Activated naive CD4-positive, alpha-beta T cell treated with anti-CD3 and anti-CD28 coated beads for 36 hours (primary cell): Measurements from ENCODE around the gene XIRP2. TPM values are rescaled to one million over a fixed set of nuclear protein-coding genes. Genes with fewer than 3 reads are reported as not detected.

Experiments
- CTCF ChIA-PET: fragments of 350-600 bp; sonication (Branson Sonifier 250); formaldehyde crosslinking; loops from one replicate; lab custom pipeline; 2021; ENCODE audit warnings: antibody characterized with exemption; lab: Charles Lee
- DNase-seq: peaks from one replicate; pipeline ENCODE4 v3.0.0-alpha.2; 2020
- H3K27ac Mint-ChIP-seq: one replicate; pipeline ENCODE4 v1.8.0; 2021; ENCODE audit warnings: mild to moderate bottlenecking, mixed read lengths
- H3K27me3 Mint-ChIP-seq: one replicate; pipeline ENCODE4 v1.8.0; 2021; ENCODE audit warnings: low read depth, mixed read lengths
- H3K36me3 Mint-ChIP-seq: one replicate; pipeline ENCODE4 v1.8.0; 2021; ENCODE audit warnings: low read depth, mixed read lengths
- H3K4me1 Mint-ChIP-seq: one replicate; pipeline ENCODE4 v1.8.0; 2021; ENCODE audit warnings: low read depth, mixed read lengths
- H3K4me3 Mint-ChIP-seq: one replicate; pipeline ENCODE4 v1.8.0; 2021; ENCODE audit warnings: mild to moderate bottlenecking, moderate library complexity, mixed read lengths
- H3K9me3 Mint-ChIP-seq: one replicate; pipeline ENCODE4 v1.8.0; 2021; ENCODE audit warnings: mixed read lengths
- intact Hi-C: fragments of 100-400 bp; cut with micrococcal nuclease; formaldehyde crosslinking; loops from one replicate; pipeline ENCODE4 v1.15.1; 2023
- total RNA-seq, 2 experiments: library from RNA; stranded (reverse); gene quantifications; one replicate each; pipeline ENCODE4 v1.2.3, GENCODE V29; 2021

The XIRP2 gene
- total RNA-seq, 2 experiments from 2014 or later: not detected

GRCh38 chr2:166899676-166900075 lies 11.4 kb downstream of the XIRP2 start:
- Mint-ChIP-seq H3K27ac (no peak overlapping the region), H3K36me3 (no peaks in the 10 kb centered on the region), H3K9me3 (no peaks in the 10 kb centered on the region), H3K4me1 (no peaks in the 10 kb centered on the region), H3K27me3 (no peaks in the 10 kb centered on the region), H3K4me3 (no peak overlapping the region)
- CTCF ChIA-PET: no interaction called here
- DNase-seq: no peak
- intact Hi-C loops: no loop called here

GRCh38 chr2:166900700-166901099 lies 12.4 kb downstream of the XIRP2 start:
- H3K27me3 Mint-ChIP-seq: no peaks in the 10 kb centered on the region
- DNase-seq: no peak

GRCh38 chr2:166901336-166901735 lies 13.1 kb downstream of the XIRP2 start:
- Mint-ChIP-seq H3K27ac (no peak overlapping the region), H3K4me1 (no peaks in the 10 kb centered on the region), H3K36me3 (no peaks in the 10 kb centered on the region), H3K4me3 (no peak overlapping the region), H3K27me3 (no peaks in the 10 kb centered on the region), H3K9me3 (no peaks in the 10 kb centered on the region)
- intact Hi-C loops: no loop called here
- CTCF ChIA-PET: no interaction called here
- no peak for DNase-seq

More at GRCh38 chr2:166900700-166901099, 12.4 kb downstream of the XIRP2 start:
- Mint-ChIP-seq H3K4me3 (no peak overlapping the region), H3K4me1 (no peaks in the 10 kb centered on the region), H3K27ac (no peak overlapping the region), H3K36me3 (no peaks in the 10 kb centered on the region), H3K9me3 (no peaks in the 10 kb centered on the region)
- CTCF ChIA-PET: interaction anchor here (0.6 kb wide), 1 partner anchor 71 kb away, joined by 3 read pairs; no protein-coding TSS in a partner anchor
- intact Hi-C loops: no loop called here

- CTCF ChIA-PET: interaction anchor here (0.6 kb wide), 1 partner anchor 101 kb away, joined by 3 read pairs; no protein-coding TSS in a partner anchor
- Mint-ChIP-seq H3K36me3 (peaks cover 3% of the 10 kb centered on the region), H3K4me3 (no peak overlapping the region), H3K27ac (no peak overlapping the region), H3K9me3 (no peaks in the 10 kb centered on the region), H3K27me3 (peaks cover 3% of the 10 kb centered on the region), H3K4me1 (no peaks in the 10 kb centered on the region)
- intact Hi-C loops: no loop called here
- no peak for DNase-seq
Measured at GRCh38 chr2:166916987-166917386, 28.7 kb downstream of the XIRP2 start.

DNA sequence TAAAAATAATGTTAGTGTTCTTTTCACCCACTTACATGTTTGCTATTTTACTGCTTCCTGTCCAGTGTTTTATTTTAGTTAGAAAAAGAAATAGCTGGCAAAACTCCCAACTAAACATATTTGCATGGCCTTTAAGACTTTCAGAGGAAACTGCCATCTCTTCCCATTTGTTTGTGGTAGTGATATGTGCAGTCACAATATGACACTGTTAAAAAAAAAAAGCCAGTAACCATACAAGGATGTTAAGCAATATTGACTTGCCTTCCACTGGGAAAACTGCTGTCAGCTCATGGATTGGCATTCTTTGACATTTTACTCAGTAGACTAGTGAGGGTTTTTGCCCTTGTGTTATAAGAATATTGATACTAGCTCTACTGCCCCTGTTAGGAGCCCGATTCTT lies 29.1 kb downstream of the XIRP2 start:
- H3K4me3 Mint-ChIP-seq: no peak overlapping the region
- H3K36me3 Mint-ChIP-seq: peaks cover 3% of the 10 kb centered on the region
- no peak overlapping the region for H3K27ac Mint-ChIP-seq
- intact Hi-C loops: no loop called here
- no peak for DNase-seq
- H3K27me3 Mint-ChIP-seq: peaks cover 3% of the 10 kb centered on the region
- CTCF ChIA-PET: interaction anchor here (0.7 kb wide), 1 partner anchor 225 kb away, joined by 3 read pairs; no protein-coding TSS in a partner anchor
- no peaks in the 10 kb centered on the region for H3K4me1 Mint-ChIP-seq
- H3K9me3 Mint-ChIP-seq: no peaks in the 10 kb centered on the region

DNA sequence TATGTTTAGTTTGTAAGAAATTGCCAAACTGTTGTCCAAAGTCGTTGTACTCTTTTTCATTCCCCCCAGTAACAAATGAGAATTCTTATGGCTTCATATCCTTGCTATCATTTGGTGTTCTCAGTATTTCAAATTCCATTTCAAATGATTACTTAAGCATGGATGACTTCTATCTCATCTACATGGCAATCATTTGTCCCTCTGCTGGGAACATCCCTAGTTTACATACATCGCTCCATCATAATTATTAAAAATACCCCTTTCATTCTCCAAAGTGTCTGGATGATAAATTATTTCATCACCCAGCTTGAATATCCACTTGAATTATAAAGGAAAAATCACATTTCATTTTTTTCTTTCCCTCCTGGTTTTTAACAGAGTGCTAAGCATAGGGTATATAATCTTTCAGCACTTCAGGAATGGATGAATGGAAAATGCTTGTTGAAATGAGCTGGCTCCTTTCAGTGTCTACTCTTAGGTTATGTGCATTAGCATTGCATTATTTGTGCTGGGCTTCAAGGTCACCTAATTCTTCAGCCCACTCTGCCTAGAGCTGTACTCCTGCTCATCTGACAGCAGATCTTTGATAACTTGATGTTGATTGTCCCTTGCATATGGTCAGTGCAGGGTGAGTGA lies 33.1 kb downstream of the XIRP2 start:
- intact Hi-C loops: no loop called here
- no peak overlapping the region for H3K4me3 Mint-ChIP-seq
- no peaks in the 10 kb centered on the region for H3K9me3 Mint-ChIP-seq

GRCh38 chr2:166924967-166925366 lies 36.7 kb downstream of the XIRP2 start:
- H3K9me3 Mint-ChIP-seq: no peaks in the 10 kb centered on the region
- CTCF ChIA-PET: no interaction called here
- no peaks in the 10 kb centered on the region for H3K36me3 Mint-ChIP-seq
- H3K4me1 Mint-ChIP-seq: no peaks in the 10 kb centered on the region
- DNase-seq: no peak
- no peak overlapping the region for H3K4me3 Mint-ChIP-seq
- no peak overlapping the region for H3K27ac Mint-ChIP-seq
- H3K27me3 Mint-ChIP-seq: no peaks in the 10 kb centered on the region
- intact Hi-C loops: no loop called here

More for the DNA sequence above, 33.1 kb downstream of the XIRP2 start:
- Mint-ChIP-seq H3K27me3 (no peaks in the 10 kb centered on the region), H3K27ac (no peak overlapping the region), H3K36me3 (no peaks in the 10 kb centered on the region), H3K4me1 (no peaks in the 10 kb centered on the region)
- DNase-seq: no peak
- CTCF ChIA-PET: no interaction called here

DNA sequence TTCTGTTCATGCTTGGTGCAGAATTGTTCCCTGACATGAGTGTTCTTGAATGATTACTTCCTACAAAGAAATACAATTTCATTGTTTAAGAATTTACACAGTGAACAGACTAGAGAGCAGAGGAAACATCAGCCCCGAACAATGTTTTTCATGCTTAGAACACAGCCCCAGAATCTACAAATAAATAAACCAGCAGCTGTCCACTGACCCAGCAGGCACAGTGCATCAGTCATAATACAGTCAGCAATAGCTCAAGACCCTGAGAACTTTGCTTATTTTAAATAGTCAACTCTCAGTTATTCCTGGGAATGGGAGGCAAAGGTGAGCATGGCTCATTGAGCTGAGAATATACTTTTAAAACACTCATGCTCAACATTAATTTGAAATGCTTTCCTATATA lies 38.4 kb downstream of the XIRP2 start:
- Mint-ChIP-seq H3K36me3 (no peaks in the 10 kb centered on the region), H3K27me3 (no peaks in the 10 kb centered on the region), H3K9me3 (no peaks in the 10 kb centered on the region), H3K4me3 (no peak overlapping the region), H3K27ac (no peak overlapping the region), H3K4me1 (no peaks in the 10 kb centered on the region)
- DNase-seq: no peak
- intact Hi-C loops: no loop called here
- CTCF ChIA-PET: no interaction called here

DNA sequence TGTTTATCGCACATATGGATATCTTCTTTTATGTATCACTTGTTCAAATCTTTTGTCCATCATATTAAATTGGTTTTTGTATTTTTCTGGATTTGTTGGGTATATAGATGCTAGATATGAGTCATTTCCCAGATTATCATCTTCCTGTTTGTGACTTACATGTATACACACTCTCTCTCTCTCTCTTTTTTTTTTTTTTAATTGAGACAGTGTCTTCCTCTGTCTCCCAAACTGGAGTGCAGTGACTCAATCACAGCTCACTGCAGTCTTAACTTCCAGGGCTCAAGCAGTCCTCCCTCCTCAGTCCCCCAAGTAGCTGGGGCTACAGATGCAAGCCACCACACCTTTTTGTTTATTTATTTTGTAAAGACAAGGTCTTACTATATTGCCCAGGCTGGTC lies 43.8 kb downstream of the XIRP2 start:
- Mint-ChIP-seq H3K4me3 (no peak overlapping the region), H3K27me3 (no peaks in the 10 kb centered on the region), H3K36me3 (no peaks in the 10 kb centered on the region), H3K9me3 (peaks cover 9% of the 10 kb centered on the region), H3K4me1 (no peaks in the 10 kb centered on the region), H3K27ac (no peak overlapping the region)
- intact Hi-C loops: no loop called here
- no peak for DNase-seq
- CTCF ChIA-PET: no interaction called here

DNA sequence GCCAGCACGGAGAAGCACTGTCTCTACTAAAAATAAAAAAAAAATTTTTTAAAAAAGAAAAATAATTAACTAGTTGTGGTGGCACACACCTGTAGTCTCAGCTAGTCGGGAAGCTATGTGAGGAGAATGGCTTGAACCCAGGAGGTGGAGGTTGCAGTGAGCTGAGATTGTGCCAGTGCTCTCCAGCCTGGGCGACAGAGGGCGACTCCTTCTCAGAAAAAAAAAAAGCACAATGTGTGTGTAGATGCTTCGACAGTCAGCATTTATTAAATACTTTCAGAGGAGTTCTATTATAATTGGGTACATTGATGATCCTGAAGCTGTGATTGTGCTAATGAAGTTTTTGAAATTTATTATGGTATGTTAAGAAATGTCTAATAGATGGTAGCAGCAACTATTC lies 46.5 kb downstream of the XIRP2 start:
- Mint-ChIP-seq H3K36me3 (no peaks in the 10 kb centered on the region), H3K27ac (no peak overlapping the region), H3K4me3 (no peak overlapping the region), H3K27me3 (no peaks in the 10 kb centered on the region), H3K4me1 (no peaks in the 10 kb centered on the region), H3K9me3 (peaks cover 13% of the 10 kb centered on the region)
- CTCF ChIA-PET: no interaction called here
- intact Hi-C loops: no loop called here
- DNase-seq: no peak

DNA sequence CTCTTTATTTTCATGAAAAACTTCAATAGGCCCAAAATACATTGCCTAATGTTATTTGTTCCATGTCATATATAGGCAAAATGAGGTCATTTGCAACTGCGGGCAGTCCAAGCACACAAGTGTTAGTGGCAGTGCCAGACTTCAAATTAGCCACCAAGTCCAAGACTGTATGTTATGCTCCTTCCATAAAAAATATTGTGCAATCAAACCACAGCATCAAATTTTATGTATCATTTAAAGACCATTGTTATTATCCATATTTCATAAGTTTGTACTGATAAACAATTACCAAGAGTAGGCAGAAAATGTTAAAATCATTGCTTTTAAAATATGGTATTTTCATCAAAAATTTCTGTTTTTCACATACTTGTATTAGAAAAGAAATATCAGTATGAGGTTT lies 54.1 kb downstream of the XIRP2 start:
- H3K36me3 Mint-ChIP-seq: no peaks in the 10 kb centered on the region
- no peak for DNase-seq
- intact Hi-C loops: no loop called here

GRCh38 chr2:166944909-166945308 lies 56.6 kb downstream of the XIRP2 start:
- Mint-ChIP-seq H3K9me3 (peaks cover 3% of the 10 kb centered on the region), H3K4me3 (no peak overlapping the region), H3K4me1 (no peaks in the 10 kb centered on the region), H3K27ac (no peak overlapping the region), H3K36me3 (no peaks in the 10 kb centered on the region), H3K27me3 (no peaks in the 10 kb centered on the region)
- CTCF ChIA-PET: no interaction called here
- intact Hi-C loops: no loop called here
- no peak for DNase-seq

More for the DNA sequence above, 54.1 kb downstream of the XIRP2 start:
- Mint-ChIP-seq H3K9me3 (peaks cover 6% of the 10 kb centered on the region), H3K27ac (no peak overlapping the region), H3K4me3 (no peak overlapping the region), H3K27me3 (no peaks in the 10 kb centered on the region), H3K4me1 (no peaks in the 10 kb centered on the region)
- CTCF ChIA-PET: no interaction called here

DNA sequence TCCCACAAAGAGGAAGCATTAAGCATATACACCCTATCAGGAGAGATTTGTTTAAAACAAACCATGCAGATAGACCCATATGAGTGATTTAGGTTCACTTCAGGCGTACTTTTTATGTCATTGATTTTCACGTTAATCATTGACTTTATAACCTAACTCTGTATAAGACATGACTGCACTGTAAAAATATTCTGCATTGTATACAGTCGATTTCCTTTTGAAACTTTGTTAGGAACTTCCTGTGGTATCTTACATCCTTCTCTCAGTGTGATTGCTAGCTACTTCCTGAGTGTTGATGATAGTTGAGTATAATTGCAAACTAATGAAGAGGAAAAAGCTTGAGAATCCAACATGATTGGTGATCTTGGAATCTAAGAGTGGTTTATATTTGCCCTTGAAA lies 69.4 kb downstream of the XIRP2 start:
- Mint-ChIP-seq H3K36me3 (no peaks in the 10 kb centered on the region), H3K9me3 (no peaks in the 10 kb centered on the region), H3K27ac (no peak overlapping the region), H3K27me3 (peaks cover 1% of the 10 kb centered on the region), H3K4me1 (peaks cover 6% of the 10 kb centered on the region), H3K4me3 (no peak overlapping the region)
- intact Hi-C loops: no loop called here
- CTCF ChIA-PET: no interaction called here
- no peak for DNase-seq
